Testis (tissue), 3 donors: ENCODE data around the gene TNFRSF4. TPM values are rescaled to one million over a fixed set of nuclear protein-coding genes. Genes with fewer than 3 reads are reported as not detected.

ENCODE experiments used
- DNase-seq: peaks from one replicate; pipeline ENCODE4 v3.0.0-alpha.2; 2019
- H3K27ac ChIP-seq, 2 donors: fragments of 200-600 bp; sonication (generic); one replicate each; pipeline ENCODE4 v1.5.1; 2019
- H3K27me3 ChIP-seq: fragments of 200-600 bp; sonication (generic); one replicate; pipeline ENCODE4 v1.5.1; 2019
- H3K36me3 ChIP-seq: fragments of 200-600 bp; sonication (generic); one replicate; pipeline ENCODE4 v1.5.1; 2017; ENCODE audit warnings: low read depth; ENCODE audit errors: missing control alignments
- H3K4me1 ChIP-seq: fragments of 200-600 bp; sonication (generic); one replicate; pipeline ENCODE4 v1.5.1; 2019
- H3K4me3 ChIP-seq, 2 donors: fragments of 200-600 bp; sonication (generic); one replicate each; pipeline ENCODE4 v1.5.1; 2017 to 2019
- H3K9me3 ChIP-seq: fragments of 200-600 bp; sonication (generic); one replicate; pipeline ENCODE4 v1.5.1; 2017
- POLR2A ChIP-seq: fragments of 450-650 bp; IDR thresholded peaks from one replicate; pipeline ENCODE4 v1.6.1; 2017; ENCODE audit warnings: antibody characterized with exemption, mild to moderate bottlenecking, moderate library complexity
- WGBS, 2 donors: methylation state at CpG; one replicate each; pipeline ENCODE4 v1.1.5; 2018; 5-methylcytosine and 5-hydroxymethylcytosine counted together
- intact Hi-C: fragments of 100-400 bp; cut with DNase I; formaldehyde crosslinking; loops from one replicate; pipeline ENCODE4 v1.15.1; 2023; ENCODE audit warnings: low total_unique reads
- polyA plus RNA-seq: library from polyadenylated mRNA; stranded (reverse); fragments of 350-450 nt; fragmentation: Illumina TruSeq; extraction: RNeasy Lipid Tissue Mini Kit (QIAGEN cat#74804); gene quantifications from one replicate; pipeline ENCODE4 v1.2.3, GENCODE V29; 2014; ENCODE audit warnings: low read depth, low replicate concordance; ENCODE audit not compliant: insufficient read depth
- total RNA-seq, 2 donors: library from RNA; depleted of rRNA; stranded (reverse); fragments of >200 nt; gene quantifications; one replicate each; pipeline ENCODE4 v1.2.3, GENCODE V29; 2016
- TF ChIP-seq, protein P1 (sequence below), 3 experiments: fragments of 450-650 bp in 2 of 3; fragments of 200-600 bp in 1 of 3; sonication (generic) in 1 of 3; IDR thresholded peaks; one replicate each; pipeline ENCODE4 v1.5.1; 2016 to 2019; ENCODE audit warnings: antibody characterized with exemption in 3 of 3, mild to moderate bottlenecking in 2 of 3, moderate library complexity in 1 of 3

The TNFRSF4 gene
- total and polyA plus RNA-seq, 3 donors from 2014 or later: 0.80 to 1.4 (median 0.87) TPM

DNA sequence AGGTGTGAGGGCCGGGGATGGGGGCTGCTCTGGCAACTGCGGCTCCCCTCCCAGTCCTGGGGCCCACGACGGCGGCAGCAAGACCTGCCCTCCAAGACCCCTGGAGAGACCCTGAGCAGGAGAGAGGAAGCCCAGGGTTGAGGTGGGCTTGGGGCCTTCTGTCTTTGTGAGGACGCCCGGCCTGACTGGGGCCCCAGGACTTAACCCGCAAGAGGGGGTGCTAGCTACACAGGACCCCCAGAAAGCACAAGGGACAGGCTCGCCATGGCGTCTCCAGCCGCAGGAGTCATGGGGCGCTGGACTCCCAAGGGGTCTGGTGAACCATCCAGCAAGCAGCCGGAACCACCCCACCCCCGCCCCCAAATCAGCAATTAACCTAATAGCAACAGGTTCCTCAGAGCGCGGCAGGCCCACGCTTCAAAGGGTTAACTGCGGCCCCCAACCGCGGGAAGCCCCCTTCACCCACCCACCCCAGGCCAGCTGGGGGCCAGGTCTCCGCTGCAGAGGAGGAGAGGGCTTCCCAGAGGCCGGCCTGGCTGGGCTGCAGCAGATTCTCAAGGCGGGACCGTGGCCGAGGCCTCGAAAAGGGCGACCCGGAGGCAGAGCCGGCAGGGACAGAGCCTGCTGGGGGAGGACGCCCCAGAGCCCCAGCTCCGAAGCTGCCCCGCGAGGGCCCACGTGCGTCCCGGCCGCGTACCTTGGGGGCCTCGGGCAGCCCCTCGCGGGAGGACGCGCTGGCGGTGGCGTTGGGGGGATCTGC, 32.0 kb upstream of the TNFRSF4 start:
- Histone ChIP-seq H3K27me3 (no peaks in the 10 kb centered on the region), H3K36me3 (no peaks in the 10 kb centered on the region), H3K9me3 (no peaks in the 10 kb centered on the region), H3K27ac (no peak overlapping the region), H3K4me1 (peaks cover 8% of the 10 kb centered on the region), H3K4me3 (no peak overlapping the region)
- no peak for DNase-seq
- 58% methylated on average over 21 of the region's 45 CpGs; no CpG with 5 or more reads in 1 of the 2 donors for WGBS, 2 donors
- no peak for TF ChIP-seq POLR2A
- TF ChIP-seq, protein P1, sequence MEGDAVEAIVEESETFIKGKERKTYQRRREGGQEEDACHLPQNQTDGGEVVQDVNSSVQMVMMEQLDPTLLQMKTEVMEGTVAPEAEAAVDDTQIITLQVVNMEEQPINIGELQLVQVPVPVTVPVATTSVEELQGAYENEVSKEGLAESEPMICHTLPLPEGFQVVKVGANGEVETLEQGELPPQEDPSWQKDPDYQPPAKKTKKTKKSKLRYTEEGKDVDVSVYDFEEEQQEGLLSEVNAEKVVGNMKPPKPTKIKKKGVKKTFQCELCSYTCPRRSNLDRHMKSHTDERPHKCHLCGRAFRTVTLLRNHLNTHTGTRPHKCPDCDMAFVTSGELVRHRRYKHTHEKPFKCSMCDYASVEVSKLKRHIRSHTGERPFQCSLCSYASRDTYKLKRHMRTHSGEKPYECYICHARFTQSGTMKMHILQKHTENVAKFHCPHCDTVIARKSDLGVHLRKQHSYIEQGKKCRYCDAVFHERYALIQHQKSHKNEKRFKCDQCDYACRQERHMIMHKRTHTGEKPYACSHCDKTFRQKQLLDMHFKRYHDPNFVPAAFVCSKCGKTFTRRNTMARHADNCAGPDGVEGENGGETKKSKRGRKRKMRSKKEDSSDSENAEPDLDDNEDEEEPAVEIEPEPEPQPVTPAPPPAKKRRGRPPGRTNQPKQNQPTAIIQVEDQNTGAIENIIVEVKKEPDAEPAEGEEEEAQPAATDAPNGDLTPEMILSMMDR (IDR thresholded peaks at IDR 0.05): no peak
- intact Hi-C loops: loop anchor here (10.0 kb wide), 1 partner anchor 121 kb away; no protein-coding TSS in a partner anchor

DNA sequence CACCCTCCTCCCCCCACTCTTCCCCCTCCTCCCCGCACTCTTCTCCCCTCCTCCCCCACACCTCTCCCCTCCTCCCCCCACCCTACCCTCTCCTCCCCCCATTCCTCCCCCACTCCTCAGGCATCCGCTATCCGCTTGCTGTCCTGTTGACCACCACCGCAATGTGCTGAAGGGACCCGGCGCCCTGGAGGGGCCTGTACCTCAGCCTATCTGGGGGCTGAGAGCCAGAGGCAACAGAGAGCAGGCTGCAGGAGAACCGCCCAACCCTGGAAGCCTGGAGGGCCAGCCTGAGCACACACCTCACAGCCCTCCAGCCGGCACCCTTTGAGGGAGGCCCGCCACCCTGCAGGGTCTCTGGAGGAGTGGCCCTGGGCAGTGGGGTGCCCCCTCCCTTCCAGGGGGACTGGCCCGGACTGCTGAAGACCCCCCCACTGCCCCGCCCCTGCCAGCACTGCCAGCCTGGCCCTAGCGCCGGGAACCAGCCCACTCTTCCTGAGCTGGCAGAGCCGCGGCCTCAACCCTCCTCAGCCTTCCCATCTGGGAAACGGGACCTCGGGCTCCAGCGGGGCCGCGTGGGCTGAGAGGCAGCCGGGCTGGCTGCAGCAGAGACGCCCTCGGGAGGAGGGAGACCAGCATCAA, 31.3 kb upstream of the TNFRSF4 start:
- Histone ChIP-seq H3K27me3 (no peaks in the 10 kb centered on the region), H3K9me3 (no peaks in the 10 kb centered on the region), H3K4me1 (peaks cover 3% of the 10 kb centered on the region), H3K27ac (no peak overlapping the region), H3K36me3 (no peaks in the 10 kb centered on the region), H3K4me3 (no peak overlapping the region)
- TF ChIP-seq POLR2A: no peak
- TF ChIP-seq, protein P1 (IDR thresholded peaks at IDR 0.05): no peak
- no peak for DNase-seq
- intact Hi-C loops: loop anchor here (10.0 kb wide), 1 partner anchor 120 kb away; no protein-coding TSS in a partner anchor
- WGBS, 2 donors: 71% methylated on average over 16 of the region's 23 CpGs; no CpG with 5 or more reads in 1 of the 2 donors

DNA sequence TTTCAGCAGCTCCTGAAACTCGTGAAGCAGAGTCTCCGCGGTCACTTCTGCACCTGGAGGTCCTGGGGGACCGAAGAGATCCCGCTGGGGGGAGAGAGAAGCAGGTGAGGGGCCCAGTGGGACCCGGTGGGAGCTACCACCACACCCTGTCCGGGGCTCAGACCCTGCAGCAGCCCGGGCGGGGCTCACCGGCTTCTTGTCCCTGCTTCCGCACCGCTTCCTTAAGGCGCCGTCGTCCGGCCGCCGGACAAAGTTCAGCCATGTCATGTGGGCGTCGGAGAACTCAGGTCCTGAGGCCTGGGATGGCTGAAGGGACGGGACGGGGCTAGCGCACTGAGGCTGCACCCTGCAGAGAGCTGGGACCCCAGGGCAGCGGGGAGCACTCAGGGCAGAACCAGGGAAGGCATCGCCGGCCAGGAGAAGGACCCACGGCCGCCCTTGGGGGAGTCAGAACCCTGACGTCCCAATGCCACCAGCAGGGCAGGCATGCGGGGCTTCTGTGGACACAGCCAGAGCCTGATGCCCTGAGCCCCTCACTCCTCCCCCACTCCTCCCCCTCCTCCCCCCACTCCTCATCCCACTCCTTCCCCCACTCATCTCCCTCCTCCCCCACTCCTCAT, 30.3 kb upstream of the TNFRSF4 start:
- no peaks in the 10 kb centered on the region for H3K9me3 ChIP-seq
- TF ChIP-seq, protein P1 (IDR thresholded peaks at IDR 0.05): no peak
- no peak for TF ChIP-seq POLR2A

DNA sequence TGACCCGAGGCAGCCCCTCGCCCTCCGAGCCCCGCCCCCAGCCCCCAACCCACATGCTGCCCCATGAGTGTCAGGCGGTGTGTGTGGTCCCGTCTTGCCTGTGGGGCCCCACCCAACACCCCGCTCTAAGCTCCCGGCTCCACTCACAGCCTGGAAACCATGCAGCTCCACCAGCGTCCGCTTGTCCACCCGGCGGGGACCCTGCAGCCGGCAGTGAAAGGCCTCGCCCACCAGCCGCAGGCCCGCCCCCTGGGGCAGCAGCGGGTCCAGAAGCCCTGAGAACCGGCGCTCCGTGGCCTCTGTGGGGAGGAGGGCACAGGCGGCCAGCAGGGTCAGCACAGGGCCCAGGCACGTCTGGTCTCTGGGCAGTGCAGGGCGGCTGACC, 29.8 kb upstream of the TNFRSF4 start:
- intact Hi-C loops: loop anchor here (10.0 kb wide), 1 partner anchor 119 kb away; no protein-coding TSS in a partner anchor
- TF ChIP-seq POLR2A: no peak
- TF ChIP-seq, protein P1 (IDR thresholded peaks at IDR 0.05): no peak
- no peak overlapping the region for H3K27ac ChIP-seq
- no peaks in the 10 kb centered on the region for H3K36me3 ChIP-seq
- H3K9me3 ChIP-seq: no peaks in the 10 kb centered on the region
- H3K4me1 ChIP-seq: peaks cover 3% of the 10 kb centered on the region
- 84 to 100% methylated on average over 1 to 23 of the region's 23 CpGs for WGBS, 2 donors
- no peaks in the 10 kb centered on the region for H3K27me3 ChIP-seq
- no peak overlapping the region for H3K4me3 ChIP-seq
- DNase-seq: no peak

More for the DNA sequence above, 30.3 kb upstream of the TNFRSF4 start:
- WGBS, 2 donors: 81 to 90% methylated on average over 9 to 27 of the region's 30 CpGs
- no peak overlapping the region for H3K4me3 ChIP-seq
- H3K27me3 ChIP-seq: no peaks in the 10 kb centered on the region
- H3K27ac ChIP-seq: no peak overlapping the region
- H3K36me3 ChIP-seq: no peaks in the 10 kb centered on the region
- peaks cover 3% of the 10 kb centered on the region for H3K4me1 ChIP-seq
- intact Hi-C loops: loop anchor here (10.0 kb wide), 1 partner anchor 120 kb away; no protein-coding TSS in a partner anchor
- no peak for DNase-seq
